Measurements from ENCODE around the gene LRTM1. TPM values are rescaled to one million over a fixed set of nuclear protein-coding genes. Genes with fewer than 3 reads are reported as not detected.

Gene LRTM1
- polyA plus RNA-seq, 3 donors, result not detected

DNA sequence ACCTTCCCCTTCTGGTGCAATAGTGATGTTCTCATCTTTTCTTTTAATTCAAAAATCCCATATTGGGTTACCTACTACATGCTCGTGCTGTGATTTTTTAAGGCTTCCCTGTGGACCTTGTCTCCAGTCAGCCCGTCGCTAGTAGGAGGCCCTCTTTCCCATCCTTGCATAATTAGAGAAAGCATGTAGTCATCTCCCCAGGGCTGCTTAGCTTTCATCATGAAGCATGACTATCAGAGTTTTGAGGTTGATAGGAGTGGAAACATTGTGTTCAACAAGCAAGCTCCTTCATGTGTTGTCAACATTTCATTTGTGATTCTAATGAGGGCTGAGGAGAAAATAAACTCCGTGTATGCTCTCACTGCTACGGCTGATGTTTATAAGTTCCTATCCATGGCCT, 8.7 kb upstream of the LRTM1 start:
- H3K4me2 ChIP-seq (replicated peaks; ENCODE audit: extremely low read depth, low read length, poor library complexity, severe bottlenecking), result no peak overlapping the region
- H3K9me3 ChIP-seq (replicated peaks in 1 of 2; ENCODE audit: control insufficient read depth in 1 of 2, insufficient read depth in 1 of 2, low read length in 2 of 2), result no peaks in the 10 kb centered on the region
- H3K9ac ChIP-seq (ENCODE audit: insufficient read depth, low read length, poor library complexity, severe bottlenecking), result no peak overlapping the region
- no peaks in the 10 kb centered on the region for H3K79me2 ChIP-seq (ENCODE audit: insufficient read depth, low read length)
- H4K20me1 ChIP-seq (ENCODE audit: insufficient read depth, low read length), result no peaks in the 10 kb centered on the region
- Mint-ChIP-seq H3K36me3 (no peaks in the 10 kb centered on the region), H3K9me3 (peaks cover 0 to 4% (median 0%) of the 10 kb centered on the region in 7 donors), H3K4me1 (peaks cover 4% of the 10 kb centered on the region), H3K27ac (no peak overlapping the region), H3K4me3 (no peak overlapping the region), H3K27me3 (ENCODE audit: low read depth in 3 of 3) (peaks cover 1 to 15% (median 4%) of the 10 kb centered on the region in 3 donors)
- no peak overlapping the region for H3K4me3 ChIP-seq (replicated peaks in 1 of 3; ENCODE audit: low read depth in 2 of 3, low read length in 3 of 3)
- H3K27me3 ChIP-seq (ENCODE audit: control insufficient read depth in 2 of 2, insufficient read depth in 2 of 2, low read length in 2 of 2), result peaks cover 3 to 7% of the 10 kb centered on the region in 2 donors
- intact Hi-C loops (cut with micrococcal nuclease), result no loop called here
- 100% methylated on average over 2 of the region's 5 CpGs for WGBS (ENCODE audit: insufficient coverage)
- H3K4me1 ChIP-seq (ENCODE audit: control insufficient read depth in 1 of 2, insufficient read depth in 2 of 2, low read length in 2 of 2), result no peaks in the 10 kb centered on the region
- no peak overlapping the region for H2AFZ ChIP-seq (ENCODE audit: insufficient read depth, low read depth, low read length, poor library complexity, severe bottlenecking)
- no peaks in the 10 kb centered on the region for H3K36me3 ChIP-seq (replicated peaks in 1 of 2; ENCODE audit: control insufficient read depth in 1 of 2, insufficient read depth in 2 of 2, low read length in 2 of 2)
- TF ChIP-seq, protein P1, sequence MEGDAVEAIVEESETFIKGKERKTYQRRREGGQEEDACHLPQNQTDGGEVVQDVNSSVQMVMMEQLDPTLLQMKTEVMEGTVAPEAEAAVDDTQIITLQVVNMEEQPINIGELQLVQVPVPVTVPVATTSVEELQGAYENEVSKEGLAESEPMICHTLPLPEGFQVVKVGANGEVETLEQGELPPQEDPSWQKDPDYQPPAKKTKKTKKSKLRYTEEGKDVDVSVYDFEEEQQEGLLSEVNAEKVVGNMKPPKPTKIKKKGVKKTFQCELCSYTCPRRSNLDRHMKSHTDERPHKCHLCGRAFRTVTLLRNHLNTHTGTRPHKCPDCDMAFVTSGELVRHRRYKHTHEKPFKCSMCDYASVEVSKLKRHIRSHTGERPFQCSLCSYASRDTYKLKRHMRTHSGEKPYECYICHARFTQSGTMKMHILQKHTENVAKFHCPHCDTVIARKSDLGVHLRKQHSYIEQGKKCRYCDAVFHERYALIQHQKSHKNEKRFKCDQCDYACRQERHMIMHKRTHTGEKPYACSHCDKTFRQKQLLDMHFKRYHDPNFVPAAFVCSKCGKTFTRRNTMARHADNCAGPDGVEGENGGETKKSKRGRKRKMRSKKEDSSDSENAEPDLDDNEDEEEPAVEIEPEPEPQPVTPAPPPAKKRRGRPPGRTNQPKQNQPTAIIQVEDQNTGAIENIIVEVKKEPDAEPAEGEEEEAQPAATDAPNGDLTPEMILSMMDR (IDR thresholded peaks at IDR 0.05), result no peak
- no peak for DNase-seq
- no peak overlapping the region for H3K27ac ChIP-seq (ENCODE audit: low read depth in 1 of 2, low read length in 2 of 2)

DNA sequence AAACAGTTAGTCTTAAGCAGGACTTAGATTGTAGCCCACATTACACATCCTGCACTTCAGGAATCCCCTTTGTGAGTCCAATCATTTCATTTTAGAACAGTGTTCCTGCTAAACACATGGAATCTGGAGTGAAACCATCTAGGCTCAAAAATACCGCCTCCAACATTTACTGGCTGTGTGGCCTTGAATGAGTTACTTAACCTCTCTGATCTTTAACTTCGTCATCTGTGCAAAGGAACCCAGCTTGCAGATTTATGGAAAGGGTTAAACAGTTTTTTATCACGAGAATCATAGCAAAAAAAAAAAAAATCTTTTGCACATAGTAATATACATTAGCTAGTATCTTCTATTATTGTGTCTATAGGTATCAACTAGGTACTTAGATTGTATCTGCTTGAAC, 8.0 kb upstream of the LRTM1 start:
- TF ChIP-seq, protein P1 (IDR thresholded peaks at IDR 0.05), result no peak
- Histone ChIP-seq H3K79me2 (ENCODE audit: insufficient read depth, low read length) (no peaks in the 10 kb centered on the region), H3K27me3 (ENCODE audit: control insufficient read depth in 2 of 2, insufficient read depth in 2 of 2, low read length in 2 of 2) (peaks cover 2 to 7% of the 10 kb centered on the region in 2 donors), H3K4me3 (replicated peaks in 1 of 3; ENCODE audit: low read depth in 2 of 3, low read length in 3 of 3) (no peak overlapping the region), H3K9ac (ENCODE audit: insufficient read depth, low read length, poor library complexity, severe bottlenecking) (no peak overlapping the region), H3K9me3 (replicated peaks in 1 of 2; ENCODE audit: control insufficient read depth in 1 of 2, insufficient read depth in 1 of 2, low read length in 2 of 2) (no peaks in the 10 kb centered on the region), H4K20me1 (ENCODE audit: insufficient read depth, low read length) (no peaks in the 10 kb centered on the region), H3K36me3 (replicated peaks in 1 of 2; ENCODE audit: control insufficient read depth in 1 of 2, insufficient read depth in 2 of 2, low read length in 2 of 2) (no peaks in the 10 kb centered on the region), H2AFZ (ENCODE audit: insufficient read depth, low read depth, low read length, poor library complexity, severe bottlenecking) (no peak overlapping the region), H3K4me1 (ENCODE audit: control insufficient read depth in 1 of 2, insufficient read depth in 2 of 2, low read length in 2 of 2) (no peaks in the 10 kb centered on the region), H3K27ac (ENCODE audit: low read depth in 1 of 2, low read length in 2 of 2) (no peak overlapping the region), H3K4me2 (replicated peaks; ENCODE audit: extremely low read depth, low read length, poor library complexity, severe bottlenecking) (no peak overlapping the region)
- intact Hi-C loops (cut with micrococcal nuclease), result no loop called here
- no CpG with 5 or more reads among the region's 3 CpGs for WGBS (ENCODE audit: insufficient coverage)
- DNase-seq, result no peak
- peaks cover 0 to 4% (median 0%) of the 10 kb centered on the region in 7 donors for H3K9me3 Mint-ChIP-seq
- no peak overlapping the region for H3K4me3 Mint-ChIP-seq
- H3K27ac Mint-ChIP-seq, result no peak overlapping the region
- H3K36me3 Mint-ChIP-seq, result no peaks in the 10 kb centered on the region
- H3K27me3 Mint-ChIP-seq (ENCODE audit: low read depth in 3 of 3), result peaks cover 1 to 15% (median 4%) of the 10 kb centered on the region in 3 donors
- H3K4me1 Mint-ChIP-seq, result peaks cover 4% of the 10 kb centered on the region

Measured in CD14-positive monocyte (primary cell).